OCI-LY1 (cell line): ENCODE data around the gene MBD3L2B.

Experiments
- H2AFZ ChIP-seq: fragments of 200-600 bp; sonication (generic), shearing (Covaris generic); 2 replicates; pipeline ENCODE4 v1.6.0; 2014; ENCODE audit warnings: antibody characterized with exemption, mild to moderate bottlenecking, low read length
- H3F3A ChIP-seq: fragments of 200-600 bp; sonication (generic), shearing (Covaris generic); 2 replicates; pipeline ENCODE4 v1.6.0; 2014; ENCODE audit warnings: mild to moderate bottlenecking, antibody characterized with exemption, low read length, moderate library complexity; ENCODE audit not compliant: insufficient read depth
- H3K27ac ChIP-seq: fragments of 200-600 bp; sonication (generic); 2 replicates; pipeline ENCODE4 v1.5.1; 2014; ENCODE audit warnings: low read length, mixed run types, mild to moderate bottlenecking, low read depth; ENCODE audit not compliant: poor library complexity, severe bottlenecking
- H3K27me3 ChIP-seq: fragments of 200-600 bp; sonication (generic); 2 replicates; pipeline ENCODE4 v1.6.0; 2014; ENCODE audit warnings: antibody characterized with exemption, mild to moderate bottlenecking, low read length, moderate library complexity; ENCODE audit not compliant: insufficient read depth
- H3K36me3 ChIP-seq: fragments of 200-600 bp; sonication (generic); 2 replicates; pipeline ENCODE4 v1.6.1; 2014; ENCODE audit warnings: mild to moderate bottlenecking, antibody characterized with exemption, low read length, moderate library complexity, mixed read lengths; ENCODE audit not compliant: insufficient read depth
- H3K4me1 ChIP-seq: fragments of 200-600 bp; sonication (generic); 2 replicates; pipeline ENCODE4 v1.5.1; 2014; ENCODE audit warnings: mild to moderate bottlenecking, low read length, moderate library complexity; ENCODE audit not compliant: insufficient read depth, severe bottlenecking
- H3K4me2 ChIP-seq: fragments of 200-600 bp; sonication (generic), shearing (Covaris generic); 2 replicates; pipeline ENCODE4 v1.6.1; 2014; ENCODE audit warnings: low read length
- H3K4me3 ChIP-seq: fragments of 200-600 bp; sonication (generic); 2 replicates; pipeline ENCODE4 v1.5.1; 2014; ENCODE audit warnings: low read length, low read depth, mild to moderate bottlenecking, mixed read lengths; ENCODE audit not compliant: poor library complexity, severe bottlenecking
- H3K79me2 ChIP-seq: fragments of 200-600 bp; shearing (Covaris generic); 2 replicates; pipeline ENCODE4 v1.6.1; 2016; ENCODE audit warnings: mixed run types, low read length, mixed read lengths; ENCODE audit not compliant: insufficient read depth
- H3K9ac ChIP-seq: fragments of 200-600 bp; sonication (generic), shearing (Covaris generic); 2 replicates; pipeline ENCODE4 v1.6.1; 2014; ENCODE audit warnings: mild to moderate bottlenecking, low read length, mixed read lengths
- H3K9me2 ChIP-seq: fragments of 200-600 bp; sonication (generic), shearing (Covaris generic); 2 replicates; pipeline ENCODE4 v1.6.1; 2014; ENCODE audit warnings: low read depth, mild to moderate bottlenecking, low read length, mixed read lengths
- H3K9me3 ChIP-seq: fragments of 200-600 bp; shearing (Covaris generic); 2 replicates; pipeline ENCODE4 v1.6.1; 2014; ENCODE audit warnings: low read length, mixed read lengths
- H4K20me1 ChIP-seq: fragments of 200-600 bp; sonication (generic), shearing (Covaris generic); 2 replicates; pipeline ENCODE4 v1.6.0; 2016; ENCODE audit warnings: mild to moderate bottlenecking, low read length; ENCODE audit not compliant: insufficient read depth
- EZH2 ChIP-seq: fragments of 200-600 bp; sonication (generic), shearing (Covaris generic); IDR thresholded peaks from 2 replicates; pipeline ENCODE4 v1.8.0; 2017; ENCODE audit warnings: borderline replicate concordance, mixed run types, mild to moderate bottlenecking, antibody characterized with exemption, low read length, moderate library complexity, mixed read lengths
- TF ChIP-seq, protein P1 (sequence below): fragments of 200-600 bp; sonication (generic), shearing (Covaris generic); IDR thresholded peaks from 2 replicates; pipeline ENCODE4 v1.5.1; 2017; ENCODE audit warnings: mild to moderate bottlenecking, antibody characterized with exemption, low read length, moderate library complexity, mixed read lengths

The MBD3L2B gene

DNA sequence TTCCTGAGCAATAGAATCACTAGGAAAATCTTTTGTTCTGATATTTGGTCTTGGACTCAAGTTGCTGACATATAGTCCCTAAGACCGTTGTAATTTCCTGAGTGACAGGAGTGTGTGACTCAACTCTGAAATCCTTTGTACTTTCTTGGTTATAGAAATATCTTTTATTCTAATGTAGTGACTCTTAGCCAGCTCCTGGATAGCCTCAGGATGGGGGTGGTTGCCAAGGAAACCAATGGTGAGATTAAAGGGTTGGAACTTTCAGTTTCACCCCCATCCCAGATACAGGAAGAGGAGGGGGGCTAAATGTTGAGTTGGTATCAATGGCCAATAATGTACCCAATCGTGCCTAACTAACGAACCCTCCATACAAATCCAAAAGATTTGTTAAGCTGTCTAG is 41.8 kb downstream of the MBD3L2B start:
- TF ChIP-seq, protein P1, sequence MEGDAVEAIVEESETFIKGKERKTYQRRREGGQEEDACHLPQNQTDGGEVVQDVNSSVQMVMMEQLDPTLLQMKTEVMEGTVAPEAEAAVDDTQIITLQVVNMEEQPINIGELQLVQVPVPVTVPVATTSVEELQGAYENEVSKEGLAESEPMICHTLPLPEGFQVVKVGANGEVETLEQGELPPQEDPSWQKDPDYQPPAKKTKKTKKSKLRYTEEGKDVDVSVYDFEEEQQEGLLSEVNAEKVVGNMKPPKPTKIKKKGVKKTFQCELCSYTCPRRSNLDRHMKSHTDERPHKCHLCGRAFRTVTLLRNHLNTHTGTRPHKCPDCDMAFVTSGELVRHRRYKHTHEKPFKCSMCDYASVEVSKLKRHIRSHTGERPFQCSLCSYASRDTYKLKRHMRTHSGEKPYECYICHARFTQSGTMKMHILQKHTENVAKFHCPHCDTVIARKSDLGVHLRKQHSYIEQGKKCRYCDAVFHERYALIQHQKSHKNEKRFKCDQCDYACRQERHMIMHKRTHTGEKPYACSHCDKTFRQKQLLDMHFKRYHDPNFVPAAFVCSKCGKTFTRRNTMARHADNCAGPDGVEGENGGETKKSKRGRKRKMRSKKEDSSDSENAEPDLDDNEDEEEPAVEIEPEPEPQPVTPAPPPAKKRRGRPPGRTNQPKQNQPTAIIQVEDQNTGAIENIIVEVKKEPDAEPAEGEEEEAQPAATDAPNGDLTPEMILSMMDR = no peak
- no peak for TF ChIP-seq EZH2
- Histone ChIP-seq H2AFZ (no peak overlapping the region), H3K9me2 (no peaks in the 10 kb centered on the region), H3K27ac (no peak overlapping the region), H3K36me3 (no peaks in the 10 kb centered on the region), H3F3A (no peaks in the 10 kb centered on the region), H3K4me3 (no peak overlapping the region), H3K9ac (no peak overlapping the region), H3K9me3 (peaks cover 10% of the 10 kb centered on the region), H3K79me2 (no peaks in the 10 kb centered on the region), H3K27me3 (peaks cover 6% of the 10 kb centered on the region; the same call in 1 of the 2 replicates), H3K4me2 (no peak overlapping the region), H4K20me1 (no peaks in the 10 kb centered on the region), H3K4me1 (no peaks in the 10 kb centered on the region)

DNA sequence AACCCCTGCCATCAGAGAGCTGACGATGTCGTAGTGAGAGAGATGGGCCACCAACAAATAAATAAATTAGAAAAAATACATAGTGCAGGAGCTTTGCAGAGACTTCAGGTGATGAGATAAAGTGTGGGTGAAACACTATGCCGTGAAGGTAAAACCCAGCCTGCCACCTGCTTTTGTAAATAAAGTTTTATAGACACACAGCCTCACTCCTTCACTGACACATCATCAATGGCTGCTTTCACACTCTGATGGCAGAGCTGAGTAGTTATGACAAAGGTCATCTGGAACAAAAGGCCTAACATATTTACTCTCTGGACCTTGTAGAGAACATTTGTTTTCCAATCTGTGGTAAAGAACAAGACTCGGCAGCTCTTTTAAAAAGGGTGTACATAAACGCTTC is 45.0 kb downstream of the MBD3L2B start:
- no peak overlapping the region for H3K9ac ChIP-seq
- H2AFZ ChIP-seq = no peak overlapping the region
- H3K27me3 ChIP-seq = peaks cover 8% of the 10 kb centered on the region; the same call in 1 of the 2 replicates
- no peak for TF ChIP-seq EZH2
- TF ChIP-seq, protein P1 = no peak
- H3K4me3 ChIP-seq = no peak overlapping the region
- no peak overlapping the region for H3K27ac ChIP-seq
- no peaks in the 10 kb centered on the region for H3F3A ChIP-seq
- no peaks in the 10 kb centered on the region for H4K20me1 ChIP-seq
- no peaks in the 10 kb centered on the region for H3K36me3 ChIP-seq
- no peak overlapping the region for H3K4me2 ChIP-seq
- H3K79me2 ChIP-seq = no peaks in the 10 kb centered on the region
- H3K4me1 ChIP-seq = no peaks in the 10 kb centered on the region
- H3K9me2 ChIP-seq = no peaks in the 10 kb centered on the region
- peaks cover 10% of the 10 kb centered on the region for H3K9me3 ChIP-seq

DNA sequence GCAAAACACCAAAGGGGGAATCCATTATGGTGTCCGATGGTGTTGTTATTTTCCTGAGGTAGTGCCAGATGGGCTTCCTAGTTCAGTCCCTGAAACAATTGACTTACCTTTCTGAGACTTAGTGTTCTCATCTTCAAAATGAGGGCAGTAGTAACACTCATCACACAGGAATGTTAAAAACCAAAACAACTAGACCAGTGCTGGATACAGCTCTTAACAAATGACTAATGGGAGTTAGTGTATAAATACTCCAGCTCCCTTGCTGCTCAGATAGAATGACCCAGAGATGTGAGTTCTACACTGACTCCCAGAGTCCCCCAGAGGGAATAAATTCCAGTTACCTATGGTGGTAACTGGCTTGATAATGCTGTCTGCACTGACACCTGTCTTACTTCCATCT is 49.9 kb downstream of the MBD3L2B start:
- H2AFZ ChIP-seq = no peak overlapping the region
- no peak overlapping the region for H3K27ac ChIP-seq
- H4K20me1 ChIP-seq = no peaks in the 10 kb centered on the region
- TF ChIP-seq, protein P1 = no peak
- TF ChIP-seq EZH2 = no peak
- no peaks in the 10 kb centered on the region for H3K36me3 ChIP-seq
- H3K9me2 ChIP-seq = no peaks in the 10 kb centered on the region
- H3K4me1 ChIP-seq = no peaks in the 10 kb centered on the region
- no peak overlapping the region for H3K4me2 ChIP-seq
- H3F3A ChIP-seq = no peaks in the 10 kb centered on the region
- no peak overlapping the region for H3K9ac ChIP-seq
- peaks cover 8% of the 10 kb centered on the region; the same call in 1 of the 2 replicates for H3K27me3 ChIP-seq
- H3K9me3 ChIP-seq = no peaks in the 10 kb centered on the region
- H3K79me2 ChIP-seq = no peaks in the 10 kb centered on the region
- H3K4me3 ChIP-seq = no peak overlapping the region
